HEK293T (cell line): Measurements from ENCODE around the gene LASP1.

Experiments used
- ARNT ChIP-seq: fragments of 450-650 bp; IDR thresholded peaks from 2 replicates; pipeline ENCODE4 v1.6.1; 2017; ENCODE audit warnings: mild to moderate bottlenecking
- BHLHE40 ChIP-seq: fragments of 450-650 bp; IDR thresholded peaks from 2 replicates; pipeline ENCODE4 v1.6.1; 2016; ENCODE audit warnings: mild to moderate bottlenecking, moderate library complexity, borderline replicate concordance
- ELF4 ChIP-seq: fragments of 450-650 bp; IDR thresholded peaks from 2 replicates; pipeline ENCODE4 v1.6.1; 2017; ENCODE audit warnings: antibody characterized with exemption
- FOXK2 ChIP-seq: fragments of 450-650 bp; IDR thresholded peaks from 2 replicates; pipeline ENCODE4 v1.6.1; 2016; ENCODE audit warnings: mild to moderate bottlenecking
- HDGF ChIP-seq: fragments of 450-650 bp; IDR thresholded peaks from 2 replicates; pipeline ENCODE4 v1.6.1; 2017; ENCODE audit warnings: antibody characterized with exemption, borderline replicate concordance
- NFRKB ChIP-seq: fragments of 450-650 bp; IDR thresholded peaks from 2 replicates; pipeline ENCODE4 v1.6.1; 2016; ENCODE audit warnings: mild to moderate bottlenecking, moderate library complexity
- SP1 ChIP-seq: fragments of 450-650 bp; IDR thresholded peaks from 2 replicates; pipeline ENCODE4 v1.6.1; 2017
- SUZ12 ChIP-seq: fragments of 450-650 bp; IDR thresholded peaks from 2 replicates; pipeline ENCODE4 v1.6.1; 2016; ENCODE audit warnings: mild to moderate bottlenecking
- TARDBP ChIP-seq: fragments of 450-650 bp; IDR thresholded peaks from 2 replicates; pipeline ENCODE4 v1.6.1; 2016
- ZNF384 ChIP-seq: fragments of 450-650 bp; IDR thresholded peaks from 2 replicates; pipeline ENCODE4 v1.6.1; 2016

DNA sequence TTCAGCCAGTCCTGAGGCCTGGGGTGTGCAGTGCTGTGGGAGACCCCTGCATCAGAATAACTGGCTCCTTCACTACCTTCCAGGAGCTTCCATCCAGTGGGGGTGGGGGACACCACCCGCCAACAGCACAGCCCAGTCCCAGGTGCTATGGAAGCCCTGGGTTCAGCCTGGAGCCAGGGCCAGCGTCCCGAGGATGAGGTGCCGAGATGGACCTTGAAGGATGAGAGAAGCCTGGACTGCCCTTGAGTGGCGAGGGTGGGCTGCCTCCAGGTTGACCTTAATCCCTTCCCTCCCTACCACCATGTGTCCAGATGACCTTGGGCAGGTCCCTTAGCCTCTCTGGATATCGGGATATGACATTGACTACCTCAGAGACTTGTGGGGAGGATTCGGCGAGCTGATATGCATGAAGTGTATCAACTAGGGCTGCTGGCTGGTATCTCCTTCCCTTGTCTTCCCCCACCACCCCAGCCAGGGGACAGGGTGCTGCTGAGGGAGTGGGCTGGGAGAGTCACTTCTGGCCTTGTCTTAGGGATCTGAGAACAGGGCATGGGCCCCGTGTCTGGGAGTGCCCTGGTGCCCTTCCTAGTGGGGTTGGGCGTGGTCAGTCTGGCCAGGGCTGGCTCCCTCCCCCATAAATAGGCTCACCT, 41.3 kb downstream of the LASP1 start:
- TF ChIP-seq NFRKB = no peak
- TF ChIP-seq ZNF384 = no peak
- no peak for TF ChIP-seq SUZ12
- no peak for TF ChIP-seq BHLHE40
- TF ChIP-seq SP1 = no peak
- TF ChIP-seq TARDBP = no peak
- no peak for TF ChIP-seq HDGF
- TF ChIP-seq ARNT = no peak
- no peak for TF ChIP-seq FOXK2
- TF ChIP-seq ELF4 = no peak
